HepG2 (cell line): ENCODE measurements around the gene AP4E1.

ENCODE experiments used
- CTCF ChIP-seq: sonication (generic); formaldehyde crosslinking; IDR thresholded peaks from 2 replicates; pipeline ENCODE4 v1.5.0; 2020; ENCODE audit warnings: mild to moderate bottlenecking, missing genetic modification reagents, moderate library complexity
- EZH2 ChIP-seq: conservative IDR thresholded peaks from 2 replicates; pipeline ENCODE4 v1.6.1; 2012; ENCODE audit warnings: mild to moderate bottlenecking, low read depth, low read length, moderate library complexity
- POLR2AphosphoS5 ChIP-seq: IDR thresholded peaks from 2 replicates; pipeline ENCODE4 v1.6.1; 2012; ENCODE audit warnings: low read depth, low read length
- PRDM4 ChIP-seq: sonication (generic); formaldehyde crosslinking; IDR thresholded peaks from 2 replicates; pipeline ENCODE4 v1.9.0; 2021; ENCODE audit warnings: missing genetic modification reagents, borderline replicate concordance
- RAD21 ChIP-seq: fragments of 450-650 bp; formaldehyde crosslinking; IDR thresholded peaks from 2 replicates; pipeline ENCODE4 v1.5.0; 2020; ENCODE audit warnings: mild to moderate bottlenecking

GRCh38 chr15:50876989-50877360, 31.5 kb upstream of the AP4E1 start:
- no peak for TF ChIP-seq POLR2AphosphoS5
- no peak for TF ChIP-seq PRDM4 (CRISPR knock-in tag)
- no peak for TF ChIP-seq EZH2
- TF ChIP-seq CTCF, result peak; percentile 94
- TF ChIP-seq RAD21 (CRISPR knock-in tag), result peak; percentile 86
